Body of pancreas (tissue), 4 donors: ENCODE data around the gene DNM2.

ENCODE experiments used
- POLR2A ChIP-seq, 3 donors: fragments of 450-650 bp; IDR thresholded peaks; one replicate each; pipeline ENCODE4 v1.6.1; 2016; ENCODE audit warnings: antibody characterized with exemption in 3 of 3, mild to moderate bottlenecking in 2 of 3
- TF ChIP-seq, protein P1 (sequence below), 7 experiments: fragments of 450-650 bp in 4 of 7; fragments of 200-600 bp in 3 of 7; sonication (generic) in 3 of 7; IDR thresholded peaks; one replicate each; pipeline ENCODE4 v1.5.1; 2016 to 2019; ENCODE audit warnings: antibody characterized with exemption in 7 of 7

DNA sequence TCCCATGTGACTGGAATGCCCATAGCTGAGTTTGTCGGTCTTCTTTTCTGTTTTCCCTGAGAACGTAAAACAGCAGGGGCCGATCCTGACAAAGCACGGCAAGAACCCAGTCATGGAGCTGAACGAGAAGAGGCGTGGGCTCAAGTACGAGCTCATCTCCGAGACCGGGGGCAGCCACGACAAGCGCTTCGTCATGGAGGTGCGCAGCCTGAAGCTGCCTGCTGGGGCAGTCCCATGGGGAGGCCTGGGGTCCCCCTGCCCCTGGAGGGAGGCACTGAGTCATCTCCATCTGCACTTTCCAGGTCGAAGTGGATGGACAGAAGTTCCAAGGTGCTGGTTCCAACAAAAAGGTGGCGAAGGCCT is 34.8 kb upstream of the DNM2 start:
- no peak for TF ChIP-seq POLR2A (IDR thresholded peaks at IDR 0.05)
- TF ChIP-seq, protein P1, sequence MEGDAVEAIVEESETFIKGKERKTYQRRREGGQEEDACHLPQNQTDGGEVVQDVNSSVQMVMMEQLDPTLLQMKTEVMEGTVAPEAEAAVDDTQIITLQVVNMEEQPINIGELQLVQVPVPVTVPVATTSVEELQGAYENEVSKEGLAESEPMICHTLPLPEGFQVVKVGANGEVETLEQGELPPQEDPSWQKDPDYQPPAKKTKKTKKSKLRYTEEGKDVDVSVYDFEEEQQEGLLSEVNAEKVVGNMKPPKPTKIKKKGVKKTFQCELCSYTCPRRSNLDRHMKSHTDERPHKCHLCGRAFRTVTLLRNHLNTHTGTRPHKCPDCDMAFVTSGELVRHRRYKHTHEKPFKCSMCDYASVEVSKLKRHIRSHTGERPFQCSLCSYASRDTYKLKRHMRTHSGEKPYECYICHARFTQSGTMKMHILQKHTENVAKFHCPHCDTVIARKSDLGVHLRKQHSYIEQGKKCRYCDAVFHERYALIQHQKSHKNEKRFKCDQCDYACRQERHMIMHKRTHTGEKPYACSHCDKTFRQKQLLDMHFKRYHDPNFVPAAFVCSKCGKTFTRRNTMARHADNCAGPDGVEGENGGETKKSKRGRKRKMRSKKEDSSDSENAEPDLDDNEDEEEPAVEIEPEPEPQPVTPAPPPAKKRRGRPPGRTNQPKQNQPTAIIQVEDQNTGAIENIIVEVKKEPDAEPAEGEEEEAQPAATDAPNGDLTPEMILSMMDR (IDR thresholded peaks at IDR 0.05) = no peak
